Stimulated activated CD8-positive, alpha-beta memory T cell treated with anti-CD3 and anti-CD28 coated beads, Interleukin-4, amount 100 ng/mL, for 24 hours (primary cell): ENCODE data around the gene ZEB1.
"Not testable (repeated sequence)": the region's sequence is repeated elsewhere in the genome, so short reads cannot be mapped to it uniquely, and the experiment has no call there.

Experiments used
- DNase-seq: peaks from one replicate; pipeline ENCODE4 v3.0.0-alpha.2; 2020; ENCODE audit warnings: low read depth

The ZEB1 gene

DNA sequence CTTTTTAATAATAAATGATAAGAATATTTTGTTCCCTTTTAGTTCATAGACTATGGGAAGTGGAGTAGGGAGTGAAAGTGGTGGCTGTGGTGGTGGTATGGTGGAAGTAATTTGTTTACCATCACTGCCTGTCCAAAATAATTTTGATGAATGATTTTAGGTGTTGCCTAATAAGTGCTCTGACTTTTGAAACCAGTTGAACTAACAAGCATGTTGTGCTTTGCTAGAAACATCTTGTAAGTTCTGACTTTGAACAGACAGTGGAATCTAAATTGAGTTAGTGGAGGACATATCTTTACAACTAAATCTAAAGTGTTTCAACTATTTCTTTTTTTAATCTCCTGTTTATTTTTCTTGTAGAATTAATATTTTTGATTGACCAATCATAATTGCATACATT lies 49.7 kb downstream of the ZEB1 start:
- no peak for DNase-seq

DNA sequence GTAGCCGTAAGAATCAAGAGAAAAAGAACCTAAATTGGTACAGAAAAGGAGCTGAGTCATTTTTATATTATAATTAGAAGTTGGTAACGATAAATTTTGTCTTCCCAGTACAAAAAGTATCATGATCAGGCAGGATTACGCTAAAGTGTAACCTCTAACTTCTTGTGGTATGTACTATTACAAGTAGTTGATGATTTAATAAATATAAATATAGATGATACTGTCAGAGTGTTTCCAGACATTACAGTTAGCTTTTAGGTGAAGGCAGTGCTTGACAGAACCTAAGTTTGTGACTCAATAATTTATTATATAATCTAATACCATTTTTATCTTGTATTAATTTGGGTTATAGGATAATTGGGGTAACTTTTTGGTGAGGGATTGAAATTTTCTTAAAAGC lies 53.4 kb downstream of the ZEB1 start:
- no peak for DNase-seq

GRCh38 chr10:31374146-31374696 lies 55.2 kb downstream of the ZEB1 start:
- DNase-seq: no peak

GRCh38 chr10:31381171-31381570 lies 62.2 kb downstream of the ZEB1 start:
- no peak for DNase-seq

DNA sequence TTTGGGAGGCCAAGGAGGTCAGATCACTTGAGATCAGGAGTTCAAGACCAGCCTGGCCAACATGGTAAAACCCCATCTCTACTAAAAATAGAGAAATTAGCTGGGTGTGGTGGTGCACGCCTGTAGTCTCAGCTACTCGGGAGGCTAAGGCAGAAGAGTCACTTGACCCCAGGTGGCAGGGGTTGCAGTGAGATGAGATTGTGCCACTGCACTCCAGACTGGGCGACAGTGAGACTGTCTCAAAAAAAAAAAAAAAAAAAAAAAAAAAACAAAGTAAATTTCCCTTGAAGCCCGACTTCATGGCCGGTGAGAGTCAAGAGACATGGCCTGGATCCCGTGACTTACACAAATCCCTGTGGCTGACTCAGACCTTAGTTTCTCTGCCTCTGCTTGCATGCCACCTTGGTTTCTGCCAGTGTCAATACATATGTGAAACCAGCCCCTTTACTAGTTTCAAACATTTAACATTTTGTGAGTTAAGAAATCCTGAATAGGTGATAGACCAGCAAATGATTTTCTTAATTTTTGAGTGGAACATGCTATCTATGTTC lies 62.8 kb downstream of the ZEB1 start:
- no peak for DNase-seq

GRCh38 chr10:31383810-31384588 lies 65.0 kb downstream of the ZEB1 start:
- DNase-seq: no peak

DNA sequence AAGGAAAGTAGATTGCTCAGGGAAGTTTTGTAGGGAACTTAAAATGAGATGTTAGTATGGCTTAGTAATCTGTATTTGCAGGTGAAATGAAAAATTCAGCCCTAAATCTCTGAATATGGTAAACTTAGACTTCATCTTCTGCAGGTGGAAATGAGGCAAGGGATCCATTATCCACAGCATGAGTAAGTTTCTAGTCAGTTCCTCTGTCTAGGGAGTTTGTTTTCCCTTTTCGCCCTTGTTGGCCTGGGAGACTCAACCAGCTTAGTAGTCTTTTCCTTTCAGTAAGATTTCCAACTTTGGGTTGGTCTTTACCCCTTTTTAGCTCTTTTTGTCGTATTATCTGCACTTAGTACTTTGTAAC lies 65.6 kb downstream of the ZEB1 start:
- DNase-seq: no peak

DNA sequence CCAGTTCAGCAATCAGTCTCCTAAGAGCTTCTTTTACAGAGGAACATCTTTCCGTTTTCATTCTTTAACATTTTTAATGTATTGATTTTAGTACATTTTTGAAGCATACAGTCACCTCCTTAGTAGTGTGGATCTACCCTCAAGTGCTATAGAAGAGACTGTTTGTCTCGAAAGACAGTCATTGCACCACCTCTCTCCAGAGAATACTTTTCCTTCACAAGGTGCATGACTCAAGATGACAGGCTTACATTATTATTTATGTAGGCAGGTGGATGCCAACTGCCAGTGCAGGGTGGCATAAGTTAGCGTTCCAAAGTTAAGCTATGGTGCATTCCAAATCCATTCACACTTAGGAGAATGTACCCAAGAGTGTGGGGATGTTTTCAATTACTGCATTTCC lies 71.8 kb downstream of the ZEB1 start:
- DNase-seq: no peak

DNA sequence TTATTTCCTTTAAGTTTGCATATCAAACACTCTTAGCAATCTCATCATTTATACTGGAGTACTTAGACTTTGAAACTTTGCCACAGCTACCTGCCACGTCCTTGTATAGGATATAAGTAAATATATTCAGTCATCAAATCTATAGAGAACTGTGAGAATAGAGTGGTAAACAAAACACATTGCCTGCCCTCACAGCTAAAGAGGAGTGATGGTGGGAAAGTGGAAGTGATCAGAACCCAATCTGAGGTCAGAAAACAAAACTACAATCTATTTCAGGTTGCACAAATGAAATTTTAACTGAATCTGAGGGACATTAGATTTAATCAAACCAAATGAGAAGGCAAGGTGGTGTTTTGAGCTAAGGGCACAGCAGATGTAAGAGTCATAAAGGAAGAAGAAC lies 74.8 kb downstream of the ZEB1 start:
- DNase-seq: no peak

DNA sequence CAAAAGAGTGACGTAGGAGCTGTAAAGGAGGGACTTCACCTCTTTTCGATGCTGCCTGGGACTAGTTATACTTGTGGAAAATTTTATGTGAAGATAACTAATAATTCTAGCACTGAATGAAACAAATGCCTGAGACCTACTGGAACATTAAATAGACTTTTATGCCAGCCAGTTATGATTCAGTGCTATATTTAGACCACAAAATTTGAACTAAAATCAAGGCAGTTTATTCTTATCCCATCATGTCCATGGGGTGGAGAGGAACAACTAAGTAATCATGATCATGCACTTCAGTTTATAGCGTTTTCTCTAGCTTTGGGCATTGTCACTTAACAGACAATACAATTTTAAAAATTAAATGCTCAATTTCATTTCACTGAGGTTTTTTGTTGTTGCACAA lies 76.7 kb downstream of the ZEB1 start:
- DNase-seq: no peak

GRCh38 chr10:31396376-31396775 lies 77.4 kb downstream of the ZEB1 start:
- DNase-seq: no peak

DNA sequence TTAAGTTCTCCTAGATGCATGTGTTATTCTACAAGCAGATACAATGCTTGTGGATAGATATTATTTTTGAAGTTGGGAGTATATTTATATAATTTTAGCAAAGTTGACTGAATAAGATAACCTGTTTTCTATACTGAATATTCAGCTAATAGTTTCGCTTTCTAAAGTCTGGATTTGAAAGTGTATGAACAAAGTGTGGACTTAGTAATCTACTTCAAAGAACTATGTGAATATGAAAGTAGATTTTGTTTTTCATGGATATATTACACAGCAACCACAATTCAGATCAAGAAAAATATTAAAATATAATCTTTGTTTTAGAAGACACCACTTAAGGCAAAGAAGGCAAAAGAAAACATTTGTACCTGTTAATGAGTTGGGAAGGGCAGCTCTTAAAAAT lies 78.8 kb downstream of the ZEB1 start:
- DNase-seq: no peak

GRCh38 chr10:31399171-31399570 lies 80.2 kb downstream of the ZEB1 start:
- DNase-seq: no peak

DNA sequence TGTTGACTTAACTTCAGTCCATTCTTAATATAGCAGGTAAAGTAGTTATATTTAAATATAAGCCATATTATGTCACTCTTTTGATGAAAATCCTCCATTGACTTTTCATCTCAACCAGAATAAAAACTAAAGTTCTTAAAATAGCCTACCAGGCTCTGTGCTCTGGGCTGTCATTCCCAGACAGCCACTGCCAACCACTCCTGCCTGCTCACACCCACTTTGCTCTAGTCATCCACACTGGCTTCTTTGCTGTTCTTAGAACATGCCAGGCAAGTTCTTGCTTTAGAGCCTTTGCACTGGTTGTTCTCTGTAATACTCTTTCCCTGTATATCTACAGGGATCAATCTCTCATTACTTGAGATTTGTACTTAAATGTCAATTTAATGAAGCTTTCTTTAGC lies 80.6 kb downstream of the ZEB1 start:
- no peak for DNase-seq

DNA sequence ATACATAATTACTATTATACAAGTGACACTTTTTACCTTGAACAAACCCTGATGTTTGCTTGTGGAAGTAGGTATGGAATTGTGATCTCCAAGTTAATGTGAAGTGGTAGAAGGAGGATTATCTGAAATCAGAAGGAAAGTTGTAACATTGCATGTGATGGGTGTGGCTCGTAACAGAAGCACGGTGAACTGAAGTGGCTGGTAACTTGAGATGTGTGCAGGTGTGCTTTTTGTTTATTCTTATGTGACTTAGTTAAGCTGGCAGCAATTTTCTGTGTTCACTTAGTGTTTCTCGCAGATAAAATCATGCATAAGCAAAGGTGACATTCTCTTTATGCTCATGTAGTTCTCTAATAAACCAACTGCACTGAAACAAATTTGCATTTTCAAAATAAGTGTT lies 82.3 kb downstream of the ZEB1 start:
- DNase-seq: no peak

DNA sequence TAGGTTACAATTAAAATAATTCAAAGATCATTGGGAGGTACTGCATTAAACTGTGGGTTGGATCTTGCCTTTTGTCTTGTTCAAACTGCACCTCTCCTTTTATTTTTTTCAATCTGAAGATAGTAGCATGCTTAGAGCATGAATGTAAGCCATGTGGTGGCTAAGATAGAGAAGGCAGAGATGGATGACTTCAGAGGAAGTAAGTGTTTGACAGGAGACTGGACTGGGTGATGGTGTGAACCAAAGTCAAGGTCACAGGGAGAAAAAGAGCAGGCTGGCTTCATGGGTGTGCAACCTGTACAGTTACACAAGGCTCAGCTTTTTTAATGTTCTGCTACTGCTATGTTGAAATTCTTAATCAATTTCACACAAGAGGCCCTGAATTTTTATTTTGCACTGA lies 85.6 kb downstream of the ZEB1 start:
- DNase-seq: no peak

GRCh38 chr10:31405829-31406228 lies 86.8 kb downstream of the ZEB1 start:
- not testable (repeated sequence) for DNase-seq

DNA sequence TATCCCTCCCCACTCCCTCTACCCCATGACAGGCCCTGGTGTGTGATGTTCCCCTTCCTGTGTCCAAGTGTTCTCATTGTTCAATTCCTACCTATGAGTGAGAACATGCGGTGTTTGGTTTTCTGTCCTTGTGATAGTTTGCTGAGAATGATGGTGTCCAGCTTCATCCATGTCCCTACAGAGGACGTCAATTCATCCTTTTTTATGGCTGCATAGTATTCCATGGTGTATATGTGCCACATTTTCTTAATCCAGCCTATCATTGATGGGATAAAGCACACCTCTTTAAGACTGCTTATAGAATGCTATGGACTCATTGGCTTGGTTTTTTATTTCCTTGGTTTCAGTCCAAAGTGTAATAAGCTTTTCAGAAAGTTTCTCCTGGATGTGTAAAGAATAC lies 93.4 kb downstream of the ZEB1 start:
- DNase-seq: not testable (repeated sequence)

DNA sequence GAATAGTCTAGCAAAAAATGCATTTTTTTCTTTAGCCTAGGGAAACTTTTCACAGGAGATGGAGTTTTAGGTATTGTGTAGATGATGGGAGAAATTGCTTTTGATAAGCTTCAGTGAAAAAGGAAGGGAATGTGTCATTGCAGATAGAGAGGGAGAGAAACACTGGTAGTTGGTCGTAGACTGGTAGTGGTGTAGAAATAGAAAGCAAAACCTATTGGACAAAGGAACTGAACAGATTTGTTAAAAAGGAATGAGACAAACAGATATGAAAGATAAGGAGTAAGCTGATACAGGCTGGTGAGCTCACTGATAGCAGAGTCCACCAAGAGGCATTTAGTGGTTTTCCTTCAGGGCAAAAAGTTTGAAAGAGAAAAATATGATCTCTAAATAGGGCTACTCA lies 94.3 kb downstream of the ZEB1 start:
- no peak for DNase-seq

- no peak for DNase-seq
Observed at GRCh38 chr10:31418481-31418880, 99.5 kb downstream of the ZEB1 start.

GRCh38 chr10:31419394-31420063 lies 100.5 kb downstream of the ZEB1 start:
- DNase-seq: no peak

GRCh38 chr10:31421322-31421721 lies 102.3 kb downstream of the ZEB1 start:
- no peak for DNase-seq

- DNase-seq: no peak
Observed at GRCh38 chr10:31422634-31423033, 103.6 kb downstream of the ZEB1 start.
